ENCODE measurements around the gene WDR81. TPM values are rescaled to one million over a fixed set of nuclear protein-coding genes. Genes with fewer than 3 reads are reported as not detected.
"Not testable (repeated sequence)": the region's sequence is repeated elsewhere in the genome, so short reads cannot be mapped to it uniquely, and the experiment has no call there.

WDR81 gene
- total RNA-seq, 1 donor from 2014 or later, result 18.3 TPM

DNA sequence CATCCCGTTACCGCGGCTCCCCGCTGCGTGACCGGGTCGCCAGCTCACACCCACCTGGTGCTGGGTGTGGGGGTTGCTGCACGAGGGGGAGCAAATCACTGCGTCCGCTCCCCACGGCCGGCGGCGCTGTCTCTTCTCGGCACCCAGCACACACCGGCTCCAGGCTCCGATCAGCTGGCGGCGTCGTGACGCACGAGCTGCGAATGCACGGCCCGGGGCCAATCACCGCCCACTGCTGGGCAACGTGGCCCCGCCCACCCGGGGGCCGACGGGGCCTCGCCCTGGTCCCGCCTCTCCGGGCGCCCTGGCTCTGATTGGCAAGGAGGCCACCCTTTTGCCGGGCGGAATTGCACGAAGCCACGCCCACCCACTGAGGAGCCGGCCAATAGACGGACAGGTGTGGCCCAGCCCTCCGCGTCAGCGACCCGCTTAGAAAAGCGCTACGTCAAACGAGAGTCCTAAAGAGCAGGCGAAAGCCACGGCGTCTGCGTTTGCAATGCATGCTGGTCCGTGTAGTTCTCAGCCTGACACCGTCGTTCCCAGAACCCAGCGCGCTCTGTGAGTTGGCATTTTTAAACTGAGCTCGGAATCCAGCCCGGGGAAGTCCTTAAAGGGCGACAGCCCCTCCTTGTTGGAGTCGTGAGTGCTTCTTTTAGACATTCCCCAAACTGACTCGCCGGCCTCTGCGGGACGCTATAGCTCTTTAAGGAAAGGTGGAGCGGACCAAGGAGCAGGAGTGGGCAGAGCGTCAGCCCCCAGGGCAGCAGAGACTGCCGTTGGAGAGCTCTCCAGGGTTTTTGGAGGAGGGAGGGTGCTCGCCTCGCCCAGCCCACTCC lies 8.2 kb upstream of the WDR81 start:
- no peaks in the 10 kb centered on the region for H3K9me3 Mint-ChIP-seq
- peak overlapping the region; percentile 98 for H3K27ac Mint-ChIP-seq
- peaks cover 5% of the 10 kb centered on the region for H3K27me3 Mint-ChIP-seq
- intact Hi-C loops (cut with micrococcal nuclease), result loop anchor here (2.0 to 10.0 kb wide), 6 partner anchors 31 to 679 kb away; partner anchors contain the start of genes PRPF8, RILP and RPA1
- H3K36me3 Mint-ChIP-seq (ENCODE audit: low read depth), result peaks cover 19% of the 10 kb centered on the region
- peaks cover 28% of the 10 kb centered on the region for H3K4me1 Mint-ChIP-seq
- peak overlapping the region; percentile 95 for H3K4me3 Mint-ChIP-seq
- peak; percentile 100 for DNase-seq

DNA sequence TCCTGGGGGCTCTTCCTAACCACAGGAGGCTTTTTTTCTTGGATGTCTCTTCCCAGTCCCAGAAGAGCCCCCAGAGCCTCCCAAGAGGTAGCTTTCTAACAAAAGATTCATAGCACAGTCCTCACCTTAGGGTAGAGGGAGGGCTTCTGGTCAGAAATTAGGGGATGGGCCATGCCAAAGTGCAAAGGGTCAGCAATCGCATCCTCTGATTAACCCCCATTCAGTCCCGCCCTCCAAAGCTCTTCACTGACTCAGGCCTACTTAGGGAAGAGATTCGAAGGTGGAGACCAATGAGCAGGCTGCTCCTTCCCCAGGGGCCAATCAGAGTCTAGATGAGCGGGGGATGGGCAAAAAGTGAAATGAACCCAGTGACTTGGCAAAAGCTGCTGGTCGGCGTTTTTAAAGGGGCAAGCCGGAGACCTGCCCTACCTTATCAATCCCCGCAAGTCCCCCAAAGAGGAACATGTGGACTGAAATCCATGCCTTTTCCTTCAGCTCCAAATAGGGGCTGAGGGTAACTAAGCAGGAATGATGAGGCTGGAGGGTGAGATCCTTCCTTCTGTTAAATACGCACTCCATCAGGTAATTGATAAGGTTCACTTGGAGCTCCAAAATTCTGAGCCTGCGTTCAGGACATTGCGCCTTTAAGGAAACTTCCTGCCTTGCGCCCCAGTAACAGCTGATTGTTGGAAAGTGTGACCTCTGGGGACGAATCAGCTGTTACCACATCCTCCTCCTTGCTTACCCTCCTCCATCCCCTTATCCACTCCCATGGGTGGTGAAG lies 7.4 kb upstream of the WDR81 start:
- intact Hi-C loops (cut with micrococcal nuclease), result loop anchor here (1.0 to 10.0 kb wide), 7 partner anchors 32 to 678 kb away; partner anchors contain the start of genes DPH1, PRPF8, RILP and RPA1
- Mint-ChIP-seq H3K4me3 (peak overlapping the region; percentile 95), H3K9me3 (no peaks in the 10 kb centered on the region), H3K36me3 (ENCODE audit: low read depth) (peaks cover 13% of the 10 kb centered on the region), H3K27me3 (peaks cover 2% of the 10 kb centered on the region), H3K27ac (peak overlapping the region; percentile 98), H3K4me1 (peaks cover 26% of the 10 kb centered on the region)
- DNase-seq, result peak; percentile 97

- Mint-ChIP-seq H3K4me3 (peak overlapping the region; percentile 95), H3K27ac (peak overlapping the region; percentile 98), H3K36me3 (ENCODE audit: low read depth) (peaks cover 3% of the 10 kb centered on the region)
These were observed 5.9 kb upstream of the WDR81 start for GRCh38 chr17:1718362-1719165.

GRCh38 chr17:1720856-1721386 lies 3.6 kb upstream of the WDR81 start:
- Mint-ChIP-seq H3K27ac (no peak overlapping the region), H3K27me3 (no peaks in the 10 kb centered on the region), H3K36me3 (ENCODE audit: low read depth) (peaks cover 3% of the 10 kb centered on the region), H3K9me3 (no peaks in the 10 kb centered on the region), H3K4me1 (peaks cover 34% of the 10 kb centered on the region), H3K4me3 (no peak overlapping the region)
- peak; percentile 91 for DNase-seq
- intact Hi-C loops (cut with micrococcal nuclease), result loop anchor here (5.0 kb wide), 2 partner anchors 41 to 61 kb away; partner anchors contain the start of gene SERPINF1

More at GRCh38 chr17:1718362-1719165, 5.9 kb upstream of the WDR81 start:
- DNase-seq, result peak; percentile 57
- intact Hi-C loops (cut with micrococcal nuclease), result loop anchor here (10.0 kb wide), 1 partner anchor 676 kb away; no protein-coding TSS in a partner anchor
- Mint-ChIP-seq H3K27me3 (peaks cover 2% of the 10 kb centered on the region), H3K9me3 (no peaks in the 10 kb centered on the region), H3K4me1 (peaks cover 32% of the 10 kb centered on the region)

GRCh38 chr17:1722022-1722421 lies 2.5 kb upstream of the WDR81 start:
- H3K4me3 Mint-ChIP-seq; H3K27me3 Mint-ChIP-seq; H3K36me3 Mint-ChIP-seq (ENCODE audit: low read depth); H3K9me3 Mint-ChIP-seq; DNase-seq: not testable (repeated sequence)
- Mint-ChIP-seq H3K4me1 (peaks cover 33% of the 10 kb centered on the region), H3K27ac (peak overlapping the region; percentile 25)
- intact Hi-C loops (cut with micrococcal nuclease), result loop anchor here (5.0 kb wide), 2 partner anchors 40 to 60 kb away; partner anchors contain the start of gene SERPINF1

DNA sequence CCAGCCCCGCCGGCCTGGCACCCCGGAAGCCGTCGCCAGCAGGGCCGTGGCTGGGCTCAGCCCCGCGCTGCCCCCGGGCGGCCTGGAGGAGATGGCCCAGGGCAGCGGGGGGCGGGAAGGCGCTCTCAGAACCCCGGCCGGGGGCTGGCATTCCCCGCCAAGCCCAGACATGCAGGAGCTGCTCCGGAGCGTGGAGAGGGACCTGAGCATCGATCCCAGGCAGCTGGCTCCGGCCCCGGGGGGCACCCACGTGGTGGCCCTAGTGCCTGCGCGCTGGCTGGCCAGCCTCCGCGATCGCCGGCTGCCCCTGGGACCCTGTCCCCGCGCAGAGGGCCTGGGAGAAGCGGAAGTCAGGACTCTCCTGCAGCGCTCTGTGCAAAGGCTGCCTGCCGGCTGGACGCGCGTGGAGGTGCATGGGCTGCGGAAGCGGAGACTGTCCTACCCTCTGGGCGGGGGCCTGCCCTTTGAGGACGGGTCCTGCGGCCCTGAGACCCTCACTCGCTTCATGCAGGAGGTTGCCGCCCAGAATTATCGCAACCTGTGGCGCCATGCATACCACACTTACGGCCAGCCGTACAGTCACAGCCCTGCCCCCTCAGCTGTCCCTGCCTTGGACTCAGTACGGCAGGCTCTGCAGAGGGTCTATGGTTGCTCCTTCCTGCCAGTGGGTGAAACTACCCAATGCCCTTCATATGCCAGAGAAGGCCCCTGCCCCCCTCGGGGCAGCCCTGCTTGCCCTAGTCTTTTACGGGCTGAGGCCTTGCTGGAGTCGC lies 551 bp downstream of the WDR81 start:
- Mint-ChIP-seq H3K9me3 (no peaks in the 10 kb centered on the region), H3K4me3 (peak overlapping the region; percentile 82), H3K27ac (peak overlapping the region; percentile 37), H3K36me3 (ENCODE audit: low read depth) (peaks cover 14% of the 10 kb centered on the region), H3K4me1 (peaks cover 30% of the 10 kb centered on the region), H3K27me3 (no peaks in the 10 kb centered on the region)
- intact Hi-C loops (cut with micrococcal nuclease), result loop anchor here (5.0 kb wide), 2 partner anchors 37 to 57 kb away; partner anchors contain the start of gene SERPINF1
- peak; percentile 76 for DNase-seq

DNA sequence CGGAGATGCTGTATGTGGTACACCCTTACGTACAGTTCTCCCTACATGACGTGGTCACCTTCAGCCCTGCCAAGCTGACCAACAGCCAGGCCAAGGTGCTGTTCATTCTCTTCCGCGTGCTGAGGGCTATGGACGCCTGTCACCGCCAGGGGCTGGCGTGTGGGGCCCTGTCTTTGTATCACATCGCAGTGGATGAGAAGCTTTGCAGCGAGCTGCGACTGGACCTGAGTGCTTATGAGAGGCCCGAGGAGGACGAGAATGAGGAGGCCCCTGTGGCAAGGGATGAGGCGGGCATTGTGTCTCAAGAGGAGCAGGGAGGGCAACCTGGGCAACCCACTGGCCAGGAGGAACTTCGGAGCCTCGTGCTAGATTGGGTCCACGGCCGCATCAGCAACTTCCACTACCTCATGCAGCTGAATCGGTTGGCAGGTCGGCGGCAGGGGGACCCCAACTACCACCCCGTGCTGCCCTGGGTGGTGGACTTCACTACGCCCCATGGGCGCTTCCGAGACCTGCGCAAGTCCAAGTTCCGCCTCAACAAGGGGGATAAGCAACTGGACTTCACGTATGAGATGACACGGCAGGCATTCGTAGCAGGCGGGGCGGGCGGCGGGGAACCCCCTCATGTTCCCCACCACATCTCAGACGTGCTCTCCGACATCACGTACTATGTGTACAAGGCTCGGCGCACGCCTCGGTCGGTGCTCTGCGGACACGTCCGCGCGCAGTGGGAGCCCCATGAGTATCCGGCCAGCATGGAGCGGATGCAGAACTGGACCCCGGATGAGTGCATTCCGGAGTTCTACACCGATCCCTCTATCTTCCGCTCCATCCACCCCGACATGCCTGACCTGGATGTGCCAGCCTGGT lies 1.4 kb downstream of the WDR81 start:
- Mint-ChIP-seq H3K27me3 (no peaks in the 10 kb centered on the region), H3K4me3 (peak overlapping the region; percentile 82), H3K4me1 (peaks cover 24% of the 10 kb centered on the region), H3K27ac (peak overlapping the region; percentile 37), H3K36me3 (ENCODE audit: low read depth) (peaks cover 14% of the 10 kb centered on the region), H3K9me3 (no peaks in the 10 kb centered on the region)
- intact Hi-C loops (cut with micrococcal nuclease), result no loop called here
- DNase-seq, result no peak

GRCh38 chr17:1726626-1727257 lies 2.2 kb downstream of the WDR81 start:
- Mint-ChIP-seq H3K27me3 (no peaks in the 10 kb centered on the region), H3K27ac (no peak overlapping the region), H3K4me1 (peaks cover 23% of the 10 kb centered on the region), H3K4me3 (peak overlapping the region; percentile 37), H3K9me3 (no peaks in the 10 kb centered on the region), H3K36me3 (ENCODE audit: low read depth) (peaks cover 15% of the 10 kb centered on the region)
- no peak for DNase-seq
- intact Hi-C loops (cut with micrococcal nuclease), result no loop called here

- no peak for DNase-seq
- H3K36me3 Mint-ChIP-seq (ENCODE audit: low read depth), result peaks cover 15% of the 10 kb centered on the region
- intact Hi-C loops (cut with micrococcal nuclease), result no loop called here
- no peak overlapping the region for H3K4me3 Mint-ChIP-seq
- no peak overlapping the region for H3K27ac Mint-ChIP-seq
- H3K27me3 Mint-ChIP-seq, result no peaks in the 10 kb centered on the region
- H3K4me1 Mint-ChIP-seq, result peaks cover 22% of the 10 kb centered on the region
- H3K9me3 Mint-ChIP-seq, result no peaks in the 10 kb centered on the region
These were observed 2.8 kb downstream of the WDR81 start for GRCh38 chr17:1727258-1727789.

- Mint-ChIP-seq H3K27ac (no peak overlapping the region), H3K36me3 (ENCODE audit: low read depth) (peaks cover 16% of the 10 kb centered on the region), H3K27me3 (no peaks in the 10 kb centered on the region), H3K4me1 (peaks cover 15% of the 10 kb centered on the region), H3K9me3 (no peaks in the 10 kb centered on the region), H3K4me3 (no peak overlapping the region)
- intact Hi-C loops (cut with micrococcal nuclease), result no loop called here
- no peak for DNase-seq
These were observed 3.5 kb downstream of the WDR81 start for GRCh38 chr17:1727876-1728630.

- H3K27ac Mint-ChIP-seq, result peak overlapping the region; percentile 44
- peaks cover 24% of the 10 kb centered on the region for H3K36me3 Mint-ChIP-seq (ENCODE audit: low read depth)
- H3K27me3 Mint-ChIP-seq, result no peaks in the 10 kb centered on the region
- peaks cover 12% of the 10 kb centered on the region for H3K4me1 Mint-ChIP-seq
- no peaks in the 10 kb centered on the region for H3K9me3 Mint-ChIP-seq
- intact Hi-C loops (cut with micrococcal nuclease), result no loop called here
- H3K4me3 Mint-ChIP-seq, result no peak overlapping the region
- DNase-seq, result no peak
These were observed 5.4 kb downstream of the WDR81 start for GRCh38 chr17:1729966-1730325.

Data from activated CD4-positive, alpha-beta T cell treated with anti-CD3 and anti-CD28 coated beads, Interleukin-2, amount 10 ng/mL, durations not matched to agents 24 days and 14 days (primary cell).